NCI-H345 treated with DMSO at 0.1 percent for 48 hours (cell line): Measurements from ENCODE around the gene ENOX2.
A peak's percentile ranks its signal among the peaks of the same experiment; 100 is the strongest.
"Not testable (repeated sequence)": the region's sequence is repeated elsewhere in the genome, so short reads cannot be mapped to it uniquely, and the experiment has no call there.

Experiments
- DNase-seq: peaks from one replicate; lab custom pipeline; 2025; ENCODE audit not compliant: unreplicated experiment; lab: John Stamatoyannopoulos, UW

ENOX2 gene

GRCh38 chrX:130828641-130829040, 74.4 kb downstream of the ENOX2 start:
- no peak for DNase-seq

GRCh38 chrX:130827648-130828047, 75.4 kb downstream of the ENOX2 start:
- DNase-seq: no peak

GRCh38 chrX:130826249-130826648, 76.8 kb downstream of the ENOX2 start:
- peak; percentile 7 for DNase-seq

- DNase-seq: no peak
These were observed 77.5 kb downstream of the ENOX2 start for GRCh38 chrX:130825525-130825924.

GRCh38 chrX:130819367-130819766, 83.6 kb downstream of the ENOX2 start:
- not testable (repeated sequence) for DNase-seq

GRCh38 chrX:130813932-130814331, 89.1 kb downstream of the ENOX2 start:
- DNase-seq: not testable (repeated sequence)

- DNase-seq: no peak
These were observed 92.4 kb downstream of the ENOX2 start for GRCh38 chrX:130810561-130810960.

- no peak for DNase-seq
These were observed 97.1 kb downstream of the ENOX2 start for GRCh38 chrX:130805903-130806302.

- DNase-seq: no peak
These were observed 99.5 kb downstream of the ENOX2 start for GRCh38 chrX:130803537-130803936.

GRCh38 chrX:130801901-130802300, 101.1 kb downstream of the ENOX2 start:
- no peak for DNase-seq

GRCh38 chrX:130799393-130799792, 103.6 kb downstream of the ENOX2 start:
- DNase-seq: no peak

- DNase-seq: no peak
These were observed 109.0 kb downstream of the ENOX2 start for GRCh38 chrX:130793975-130794374.

- DNase-seq: not testable (repeated sequence)
These were observed 111.1 kb downstream of the ENOX2 start for GRCh38 chrX:130791870-130792269.

GRCh38 chrX:130789793-130790192, 113.2 kb downstream of the ENOX2 start:
- no peak for DNase-seq

GRCh38 chrX:130788786-130789581, 114.0 kb downstream of the ENOX2 start:
- no peak for DNase-seq

- no peak for DNase-seq
These were observed 117.0 kb downstream of the ENOX2 start for GRCh38 chrX:130786030-130786429.

- no peak for DNase-seq
These were observed 124.2 kb downstream of the ENOX2 start for GRCh38 chrX:130778773-130779172.

- no peak for DNase-seq
These were observed 127.2 kb downstream of the ENOX2 start for GRCh38 chrX:130775849-130776248.

- DNase-seq: peak; percentile 69
These were observed 130.2 kb downstream of the ENOX2 start for GRCh38 chrX:130772776-130773143.

GRCh38 chrX:130772105-130772775, 130.8 kb downstream of the ENOX2 start:
- peak; percentile 46 for DNase-seq

GRCh38 chrX:130771648-130772047, 131.4 kb downstream of the ENOX2 start:
- no peak for DNase-seq

- no peak for DNase-seq
These were observed 131.8 kb downstream of the ENOX2 start for GRCh38 chrX:130771230-130771629.
